ENCODE results near the gene SVOPL. TPM values are rescaled to one million over a fixed set of nuclear protein-coding genes. Genes with fewer than 3 reads are reported as not detected.

Gene SVOPL
- total and polyA plus RNA-seq, 9 of the 15 experiments (the other 6 are each of a cell fraction or from before 2014, with no cell fraction given), result 0.13 to 0.42 (median 0.20) TPM; not detected in 6

DNA sequence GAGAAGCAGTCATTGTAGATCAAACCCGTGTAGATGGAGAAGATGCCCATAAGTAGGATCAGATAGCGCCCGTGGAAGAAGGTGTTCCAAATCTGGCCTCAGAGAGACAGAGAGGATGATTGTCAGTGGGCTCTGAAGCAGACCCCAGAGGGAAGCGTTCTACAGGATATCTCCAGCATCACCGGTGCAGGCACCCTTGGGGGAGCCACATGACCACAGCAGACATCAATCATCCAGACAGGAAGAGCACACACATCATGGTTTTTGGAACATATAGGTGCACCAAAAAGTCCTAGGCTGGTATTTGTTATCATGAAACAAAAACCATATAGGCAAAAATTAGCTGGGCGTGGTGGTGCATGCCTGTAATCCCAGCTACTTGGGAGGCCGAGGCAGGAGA lies 44.0 kb upstream of the SVOPL start:
- POLR2A ChIA-PET, result no interaction called here
- ATAC-seq (no peak), FAIRE-seq (no peak), DNase-seq (ENCODE audit: extremely low read depth in 1 of 4, low spot score in 3 of 4) (no peak)
- no peak overlapping the region for H3K27ac ChIP-seq (ENCODE audit: extremely low read depth, low read depth, low read length)
- H3K9me1 ChIP-seq (ENCODE audit: control insufficient read depth, insufficient read depth, low read length), result no peaks in the 10 kb centered on the region
- CTCF ChIA-PET (ENCODE audit: low intra/inter-chr PET ratio), result interaction anchor here (0.6 kb wide), 1 partner anchor 1972 kb away, joined by 3 read pairs; no protein-coding TSS in a partner anchor
- H3K36me3 ChIP-seq (ENCODE audit: control insufficient read depth, insufficient read depth, low read length), result no peaks in the 10 kb centered on the region
- WGBS (ENCODE audit: insufficient coverage, low coverage, missing lambda C conversion rate), result 3% methylated on average over 7 of the region's 7 CpGs
- no peak overlapping the region for H3K4me3 ChIP-seq
- no peaks in the 10 kb centered on the region for H4K20me1 ChIP-seq (replicated peaks; ENCODE audit: control insufficient read depth, insufficient read depth, low read length)
- H2AFZ ChIP-seq (ENCODE audit: low read depth, low read length), result no peak overlapping the region
- H3K79me2 ChIP-seq (ENCODE audit: control insufficient read depth, insufficient read depth, low read length), result no peaks in the 10 kb centered on the region
- in situ Hi-C loops (cut with MboI) (no loop called here), intact Hi-C loops (cut with micrococcal nuclease) (no loop called here)
- peaks cover 16 to 32% of the 10 kb centered on the region in 2 experiments; a peak in 4 of 5 replicates for H3K27me3 ChIP-seq (ENCODE audit: control insufficient read depth in 2 of 2, insufficient read depth in 2 of 2, low read length in 2 of 2)
- H3K4me2 ChIP-seq (ENCODE audit: insufficient read depth, low read length), result no peak overlapping the region
- TF ChIP-seq, protein P1, sequence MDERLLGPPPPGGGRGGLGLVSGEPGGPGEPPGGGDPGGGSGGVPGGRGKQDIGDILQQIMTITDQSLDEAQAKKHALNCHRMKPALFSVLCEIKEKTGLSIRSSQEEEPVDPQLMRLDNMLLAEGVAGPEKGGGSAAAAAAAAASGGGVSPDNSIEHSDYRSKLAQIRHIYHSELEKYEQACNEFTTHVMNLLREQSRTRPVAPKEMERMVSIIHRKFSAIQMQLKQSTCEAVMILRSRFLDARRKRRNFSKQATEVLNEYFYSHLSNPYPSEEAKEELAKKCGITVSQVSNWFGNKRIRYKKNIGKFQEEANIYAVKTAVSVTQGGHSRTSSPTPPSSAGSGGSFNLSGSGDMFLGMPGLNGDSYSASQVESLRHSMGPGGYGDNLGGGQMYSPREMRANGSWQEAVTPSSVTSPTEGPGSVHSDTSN (CRISPR knock-in tag; IDR thresholded peaks at IDR 0.05; ENCODE audit: low read depth), result no peak
- TF ChIP-seq, protein P1 (tag; conservative IDR thresholded peaks at IDR 0.05; ENCODE audit: low read depth), result 0 out of 2 replicates have a peak, but pooled peaks have one; percentile 27
- peak; percentile 47 for TF ChIP-seq MEIS2 (IDR thresholded peaks at IDR 0.05; ENCODE audit: partially characterized antibody)
- TF ChIP-seq, protein P2, sequence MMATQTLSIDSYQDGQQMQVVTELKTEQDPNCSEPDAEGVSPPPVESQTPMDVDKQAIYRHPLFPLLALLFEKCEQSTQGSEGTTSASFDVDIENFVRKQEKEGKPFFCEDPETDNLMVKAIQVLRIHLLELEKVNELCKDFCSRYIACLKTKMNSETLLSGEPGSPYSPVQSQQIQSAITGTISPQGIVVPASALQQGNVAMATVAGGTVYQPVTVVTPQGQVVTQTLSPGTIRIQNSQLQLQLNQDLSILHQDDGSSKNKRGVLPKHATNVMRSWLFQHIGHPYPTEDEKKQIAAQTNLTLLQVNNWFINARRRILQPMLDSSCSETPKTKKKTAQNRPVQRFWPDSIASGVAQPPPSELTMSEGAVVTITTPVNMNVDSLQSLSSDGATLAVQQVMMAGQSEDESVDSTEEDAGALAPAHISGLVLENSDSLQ (IDR thresholded peaks at IDR 0.05), result peak; percentile 16; the same call in 1 of the 2 replicates
- no peak for TF ChIP-seq ZNF316 (IDR thresholded peaks at IDR 0.05)
- no peaks in the 10 kb centered on the region for H3K9me3 ChIP-seq (replicated peaks; ENCODE audit: control insufficient read depth, insufficient read depth, low read depth, low read length)
- no TSS peak for BruUV-seq (replicated peaks)
- no peak overlapping the region for H3K9ac ChIP-seq (ENCODE audit: insufficient read depth in 1 of 2, low read depth in 2 of 2, low read length in 2 of 2)
- H3K4me1 ChIP-seq (replicated peaks in 1 of 2; ENCODE audit: control insufficient read depth in 2 of 2, insufficient read depth in 2 of 2, low read length in 2 of 2), result no peaks in the 10 kb centered on the region

All from K562 (cell line).